ENCODE measurements around the gene NF1.

GRCh38 chr17:31248986-31249834 lies 154.4 kb downstream of the NF1 start:
- TF ChIP-seq CTCF (IDR thresholded peaks at IDR 0.05) = no peak
- no peak for TF ChIP-seq POLR2A (IDR thresholded peaks at IDR 0.05)
